Gastrocnemius medialis (tissue), 4 donors: ENCODE measurements around the gene SRSF1.

Experiments used
- CTCF ChIP-seq, 5 experiments: fragments of 450-650 bp in 3 of 5; fragments of 200-600 bp in 2 of 5; sonication (generic) in 2 of 5; IDR thresholded peaks in 4 of 5; conservative IDR thresholded peaks in 1 of 5; 1 replicate in 4 of 5; 2 replicates in 1 of 5; pipeline ENCODE4 v1.5.1; 2016 to 2019; ENCODE audit warnings: antibody characterized with exemption in 5 of 5, mild to moderate bottlenecking in 3 of 5, moderate library complexity in 3 of 5
- POLR2A ChIP-seq, 2 donors: fragments of 450-650 bp; IDR thresholded peaks; one replicate each; pipeline ENCODE4 v1.6.1; 2017; ENCODE audit warnings: antibody characterized with exemption in 2 of 2, mild to moderate bottlenecking in 2 of 2, moderate library complexity in 2 of 2

GRCh38 chr17:58019039-58019438, 12.0 kb upstream of the SRSF1 start:
- TF ChIP-seq CTCF (IDR thresholded peaks at IDR 0.05 in 4 of 5, conservative IDR thresholded peaks at IDR 0.05 in 1 of 5) (no peak), POLR2A (IDR thresholded peaks at IDR 0.05) (no peak)
